ENCODE measurements around the gene UBE2C.
"Not testable (repeated sequence)": the region's sequence is repeated elsewhere in the genome, so short reads cannot be mapped to it uniquely, and the experiment has no call there.

GRCh38 chr20:45797955-45798354, 14.5 kb upstream of the UBE2C start:
- not testable (repeated sequence) for TF ChIP-seq POLR2A (IDR thresholded peaks at IDR 0.05; ENCODE audit: low read length); GATA1 (IDR thresholded peaks at IDR 0.05; ENCODE audit: low read depth, low read length)
